Lower lobe of right lung (tissue), 2 donors: ENCODE measurements around the gene C2orf49. TPM values are rescaled to one million over a fixed set of nuclear protein-coding genes. Genes with fewer than 3 reads are reported as not detected.
"Not testable (repeated sequence)": the region's sequence is repeated elsewhere in the genome, so short reads cannot be mapped to it uniquely, and the experiment has no call there.

ENCODE experiments used
- ATAC-seq, 2 donors: fragments of 200-7000 bp; cut with Tn5 transposase; one replicate each; pipeline ENCODE4 v1.9.1; 2020 to 2022; ENCODE audit warnings: mild to moderate bottlenecking in 2 of 2, moderate library complexity in 2 of 2
- DNase-seq: peaks from one replicate; pipeline ENCODE4 v3.0.0-alpha.2; 2020
- H3K27ac ChIP-seq: fragments of 200-600 bp; one replicate; pipeline ENCODE4 v1.8.0; 2022
- H3K27me3 ChIP-seq: fragments of 200-600 bp; one replicate; pipeline ENCODE4 v1.8.0; 2022; ENCODE audit warnings: low read depth
- H3K36me3 ChIP-seq: fragments of 200-600 bp; one replicate; pipeline ENCODE4 v1.8.0; 2022; ENCODE audit warnings: mild to moderate bottlenecking
- H3K4me1 ChIP-seq: fragments of 200-600 bp; one replicate; pipeline ENCODE4 v1.8.0; 2022
- H3K4me3 ChIP-seq: fragments of 200-600 bp; one replicate; pipeline ENCODE4 v1.8.0; 2022; ENCODE audit warnings: mild to moderate bottlenecking
- H3K9me3 ChIP-seq: fragments of 200-600 bp; one replicate; pipeline ENCODE4 v1.8.0; 2022
- intact Hi-C: fragments of 100-400 bp; cut with DNase I; formaldehyde crosslinking; loops from one replicate; pipeline ENCODE4 v1.11.0; 2022
- total RNA-seq: library from RNA; stranded (reverse); fragmentation: NEBNext Ultra II Directional; extraction: Animal tissue kit (Norgen Biotek cat#: 25700); gene quantifications from one replicate; pipeline ENCODE4 v1.2.1, GENCODE V29; 2021
- TF ChIP-seq, protein P1 (sequence below): fragments of 200-600 bp; IDR thresholded peaks from one replicate; pipeline ENCODE4 v1.8.0; 2022; ENCODE audit warnings: antibody characterized with exemption, mild to moderate bottlenecking
- donor health status: DM: no; HTN: yes; CAD: no; lungs with severe emphysema.

The C2orf49 gene
- total RNA-seq, 1 donor from 2014 or later, result 18.3 TPM

DNA sequence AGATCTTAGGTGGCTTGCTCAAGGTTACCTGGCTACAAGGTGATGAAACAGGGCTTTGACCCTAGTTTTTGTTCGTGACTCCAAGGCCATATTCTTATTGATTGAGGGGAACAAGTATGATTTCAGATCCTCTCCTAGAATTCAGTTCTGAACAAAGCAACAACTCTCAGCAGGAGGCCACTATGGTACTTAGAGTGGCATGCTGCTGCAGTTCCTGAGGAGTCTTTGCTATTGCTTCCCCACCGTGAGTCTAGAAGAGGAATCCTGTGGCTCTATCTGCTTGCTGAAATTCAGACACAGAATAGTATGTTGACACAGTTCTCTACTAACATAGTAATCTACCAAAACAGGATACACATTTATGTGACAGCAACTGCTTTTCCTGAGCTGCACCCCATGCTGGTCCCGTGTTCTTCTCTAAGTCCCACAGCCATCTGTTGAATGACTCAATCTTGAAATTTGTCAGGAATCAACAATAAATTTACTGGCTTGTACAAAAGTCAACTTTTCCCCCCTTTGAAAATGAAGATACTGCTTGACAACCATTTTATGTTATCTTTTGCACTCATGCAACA, 11.9 kb upstream of the C2orf49 start:
- Histone ChIP-seq H3K4me1 (peaks cover 17% of the 10 kb centered on the region), H3K9me3 (no peaks in the 10 kb centered on the region), H3K36me3 (no peaks in the 10 kb centered on the region), H3K4me3 (no peak overlapping the region), H3K27ac (no peak overlapping the region), H3K27me3 (no peaks in the 10 kb centered on the region)
- intact Hi-C loops, result no loop called here
- DNase-seq (no peak), ATAC-seq (no peak)
- TF ChIP-seq, protein P1, sequence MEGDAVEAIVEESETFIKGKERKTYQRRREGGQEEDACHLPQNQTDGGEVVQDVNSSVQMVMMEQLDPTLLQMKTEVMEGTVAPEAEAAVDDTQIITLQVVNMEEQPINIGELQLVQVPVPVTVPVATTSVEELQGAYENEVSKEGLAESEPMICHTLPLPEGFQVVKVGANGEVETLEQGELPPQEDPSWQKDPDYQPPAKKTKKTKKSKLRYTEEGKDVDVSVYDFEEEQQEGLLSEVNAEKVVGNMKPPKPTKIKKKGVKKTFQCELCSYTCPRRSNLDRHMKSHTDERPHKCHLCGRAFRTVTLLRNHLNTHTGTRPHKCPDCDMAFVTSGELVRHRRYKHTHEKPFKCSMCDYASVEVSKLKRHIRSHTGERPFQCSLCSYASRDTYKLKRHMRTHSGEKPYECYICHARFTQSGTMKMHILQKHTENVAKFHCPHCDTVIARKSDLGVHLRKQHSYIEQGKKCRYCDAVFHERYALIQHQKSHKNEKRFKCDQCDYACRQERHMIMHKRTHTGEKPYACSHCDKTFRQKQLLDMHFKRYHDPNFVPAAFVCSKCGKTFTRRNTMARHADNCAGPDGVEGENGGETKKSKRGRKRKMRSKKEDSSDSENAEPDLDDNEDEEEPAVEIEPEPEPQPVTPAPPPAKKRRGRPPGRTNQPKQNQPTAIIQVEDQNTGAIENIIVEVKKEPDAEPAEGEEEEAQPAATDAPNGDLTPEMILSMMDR, result no peak

DNA sequence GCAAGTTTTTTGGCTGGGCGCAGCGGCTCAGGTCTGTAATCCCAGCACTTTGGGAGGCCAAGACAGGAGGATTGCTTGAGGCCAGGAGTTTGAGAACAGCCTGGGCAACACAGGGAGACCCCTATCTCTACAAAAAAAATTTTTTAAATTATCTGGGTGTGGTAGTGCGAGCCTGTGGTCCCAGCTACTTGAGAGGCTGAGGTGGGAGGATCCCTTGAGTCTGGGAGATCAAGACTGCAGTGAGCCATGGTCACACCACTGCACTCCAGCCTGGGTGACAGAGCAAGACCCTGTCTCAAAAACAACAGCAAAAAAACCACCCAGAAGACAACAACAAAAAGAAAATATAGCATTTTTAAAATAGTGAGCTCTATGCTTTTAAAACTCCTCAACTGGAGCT, 10.1 kb upstream of the C2orf49 start:
- DNase-seq, ATAC-seq, H3K27ac ChIP-seq, H3K36me3 ChIP-seq, H3K4me3 ChIP-seq, H3K9me3 ChIP-seq, H3K27me3 ChIP-seq, intact Hi-C loops: not testable (repeated sequence)
- peaks cover 21% of the 10 kb centered on the region for H3K4me1 ChIP-seq

DNA sequence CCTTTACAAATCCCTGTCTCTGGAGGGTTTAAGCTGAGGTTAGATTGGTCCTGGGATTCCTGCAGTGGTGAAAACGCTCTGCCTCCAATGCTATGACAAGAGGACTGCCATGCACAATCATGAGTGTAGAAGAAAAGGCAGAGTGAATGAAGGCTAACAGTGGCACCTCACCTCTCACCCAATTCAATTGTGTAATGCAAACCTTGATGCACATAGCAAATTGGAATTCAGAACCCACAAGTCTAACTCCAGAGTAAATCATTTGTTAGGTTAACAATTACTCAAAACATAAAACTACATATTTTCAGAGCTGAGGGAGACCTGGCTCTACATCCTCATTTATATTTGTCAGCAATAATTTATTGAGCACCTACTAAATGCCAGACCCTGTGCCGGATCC, 9.7 kb upstream of the C2orf49 start:
- DNase-seq (no peak), ATAC-seq (no peak)
- H3K27ac ChIP-seq, result no peak overlapping the region
- intact Hi-C loops, result no loop called here
- TF ChIP-seq, protein P1, result no peak
- H3K9me3 ChIP-seq, result no peaks in the 10 kb centered on the region
- H3K27me3 ChIP-seq, result no peaks in the 10 kb centered on the region
- peaks cover 21% of the 10 kb centered on the region for H3K4me1 ChIP-seq
- H3K36me3 ChIP-seq, result no peaks in the 10 kb centered on the region
- no peak overlapping the region for H3K4me3 ChIP-seq

DNA sequence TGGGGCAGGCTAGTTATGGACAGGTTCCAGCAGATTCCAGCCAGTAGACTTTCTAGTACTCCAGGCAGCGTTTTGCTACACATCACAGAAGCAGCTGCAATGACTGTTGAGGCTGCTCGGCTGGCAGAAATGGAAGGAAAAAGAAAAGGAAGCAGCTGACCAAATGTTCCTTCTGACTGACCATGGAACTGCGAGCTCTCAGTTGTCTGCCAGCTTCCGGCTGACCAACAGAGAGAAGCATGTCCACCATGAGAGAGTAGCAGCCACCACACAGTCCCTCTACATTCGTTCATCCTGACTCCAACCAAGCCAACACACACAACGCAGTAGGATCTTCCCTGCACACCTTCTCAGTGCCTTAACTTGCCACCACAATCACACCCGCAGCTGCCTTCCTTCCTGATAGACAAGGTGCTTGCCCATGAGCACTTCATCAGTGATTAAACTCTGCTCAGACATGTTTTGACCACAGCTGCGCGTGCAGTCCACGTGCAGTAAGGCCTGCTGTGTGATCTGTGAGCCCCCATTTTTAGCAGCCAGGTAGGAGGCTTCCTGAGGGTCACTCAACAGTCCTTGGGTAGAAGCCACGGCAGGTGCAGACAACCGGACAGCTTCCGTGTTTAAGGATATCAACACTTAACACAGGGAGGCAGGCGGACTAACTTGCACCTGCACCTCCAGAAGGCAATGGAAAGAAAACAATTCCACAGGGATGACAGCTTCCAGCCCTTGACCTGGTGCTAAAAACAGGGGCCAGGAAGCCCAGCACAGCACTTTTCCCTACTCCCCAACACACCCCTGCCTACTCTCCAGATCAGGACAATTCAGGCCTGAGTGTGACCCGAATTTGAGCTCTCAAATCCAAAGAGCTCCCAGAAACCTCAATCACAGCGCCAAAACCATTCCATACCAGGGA, 8.8 kb upstream of the C2orf49 start:
- intact Hi-C loops, result no loop called here
- H3K27me3 ChIP-seq, result no peaks in the 10 kb centered on the region
- peak overlapping the region; percentile 80 for H3K27ac ChIP-seq
- H3K4me1 ChIP-seq, result peaks cover 21% of the 10 kb centered on the region
- H3K9me3 ChIP-seq, result no peaks in the 10 kb centered on the region
- DNase-seq (no peak), ATAC-seq (peak; percentile 29 to 31)
- no peaks in the 10 kb centered on the region for H3K36me3 ChIP-seq
- peak overlapping the region; percentile 65 for H3K4me3 ChIP-seq
- TF ChIP-seq, protein P1, result no peak

DNA sequence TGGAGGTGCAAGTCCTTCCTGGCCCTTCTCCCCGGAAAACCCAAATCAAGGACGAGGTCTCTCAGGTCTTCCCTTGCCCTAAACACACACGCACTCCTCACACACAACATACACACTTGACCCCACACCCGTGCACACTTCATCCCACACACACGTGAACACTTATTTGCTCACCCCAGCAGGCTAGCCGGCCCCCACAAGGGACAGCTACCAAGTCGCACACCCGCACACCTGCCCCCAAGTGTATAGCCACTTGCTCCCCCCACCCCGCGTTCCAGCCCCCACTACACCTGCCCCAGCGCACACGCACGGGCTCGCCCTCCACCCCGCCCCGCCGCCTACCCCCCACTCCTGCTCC, 8.2 kb upstream of the C2orf49 start:
- DNase-seq (peak; percentile 50), ATAC-seq (peak in 1 of 2 donors; percentile 46)
- intact Hi-C loops, result no loop called here
- H3K27ac ChIP-seq, result peak overlapping the region; percentile 80
- H3K27me3 ChIP-seq, result no peaks in the 10 kb centered on the region
- no peaks in the 10 kb centered on the region for H3K9me3 ChIP-seq
- H3K4me1 ChIP-seq, result peaks cover 21% of the 10 kb centered on the region
- H3K4me3 ChIP-seq, result peak overlapping the region; percentile 65
- TF ChIP-seq, protein P1, result no peak
- H3K36me3 ChIP-seq, result no peaks in the 10 kb centered on the region
